Progenitor cell of endocrine pancreas (in vitro differentiated cells): ENCODE data around the gene FOXN3. TPM values are rescaled to one million over a fixed set of nuclear protein-coding genes. Genes with fewer than 3 reads are reported as not detected.

Source experiments
- DNase-seq: peaks from one replicate; pipeline ENCODE4 v3.0.0; 2021; ENCODE audit warnings: low spot score; ENCODE audit not compliant: unreplicated experiment
- H3K27ac Mint-ChIP-seq: 2 replicates; pipeline ENCODE4 v1.8.0; 2021; ENCODE audit warnings: mild to moderate bottlenecking, moderate library complexity, mixed read lengths
- H3K27me3 Mint-ChIP-seq: 2 replicates; pipeline ENCODE4 v1.8.0; 2021; ENCODE audit warnings: mixed read lengths
- H3K36me3 Mint-ChIP-seq: 2 replicates; pipeline ENCODE4 v1.8.0; 2022; ENCODE audit warnings: mixed read lengths; ENCODE audit not compliant: insufficient read depth
- H3K4me1 Mint-ChIP-seq: 2 replicates; pipeline ENCODE4 v1.8.0; 2021; ENCODE audit warnings: low read depth, mixed read lengths
- H3K4me3 Mint-ChIP-seq: 2 replicates; pipeline ENCODE4 v1.8.0; 2021; ENCODE audit warnings: low read depth, mild to moderate bottlenecking, moderate library complexity, mixed read lengths
- H3K9me3 Mint-ChIP-seq: 2 replicates; pipeline ENCODE4 v1.8.0; 2021; ENCODE audit warnings: low read depth, mixed read lengths
- total RNA-seq: library from RNA; stranded (reverse); gene quantifications from 2 replicates; pipeline ENCODE4 v1.2.1, GENCODE V29; 2021
- TF ChIP-seq, protein P1 (sequence below): fragments of 200-600 bp; sonication (generic); IDR thresholded peaks from one replicate; pipeline ENCODE4 v1.5.0; 2021; ENCODE audit warnings: antibody characterized with exemption, mild to moderate bottlenecking; ENCODE audit not compliant: unreplicated experiment

The FOXN3 gene
- total RNA-seq, 1 donor from 2014 or later, result 25.8 TPM

DNA sequence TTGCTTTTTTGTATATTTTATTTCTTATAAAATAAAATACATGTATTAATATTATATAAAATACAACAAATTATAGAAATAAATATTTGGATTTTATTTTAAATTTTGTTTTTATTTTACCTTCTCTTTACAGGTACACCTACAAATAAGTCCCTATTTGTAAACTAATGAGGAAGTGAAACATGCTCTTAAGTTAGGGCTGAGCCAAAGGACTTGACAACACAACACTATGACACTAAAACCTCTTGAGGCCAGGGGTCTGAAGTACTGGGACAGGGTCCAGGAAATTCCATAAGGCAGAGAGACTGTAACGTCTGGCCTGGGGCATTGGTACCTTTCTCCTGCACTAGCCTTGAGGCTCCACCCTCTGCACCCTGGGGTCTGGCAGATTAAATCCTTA lies 293.2 kb downstream of the FOXN3 start:
- H3K27me3 Mint-ChIP-seq, result peaks cover 9% of the 10 kb centered on the region
- no peaks in the 10 kb centered on the region for H3K36me3 Mint-ChIP-seq
- no peak for DNase-seq
- H3K9me3 Mint-ChIP-seq, result no peaks in the 10 kb centered on the region
- TF ChIP-seq, protein P1, sequence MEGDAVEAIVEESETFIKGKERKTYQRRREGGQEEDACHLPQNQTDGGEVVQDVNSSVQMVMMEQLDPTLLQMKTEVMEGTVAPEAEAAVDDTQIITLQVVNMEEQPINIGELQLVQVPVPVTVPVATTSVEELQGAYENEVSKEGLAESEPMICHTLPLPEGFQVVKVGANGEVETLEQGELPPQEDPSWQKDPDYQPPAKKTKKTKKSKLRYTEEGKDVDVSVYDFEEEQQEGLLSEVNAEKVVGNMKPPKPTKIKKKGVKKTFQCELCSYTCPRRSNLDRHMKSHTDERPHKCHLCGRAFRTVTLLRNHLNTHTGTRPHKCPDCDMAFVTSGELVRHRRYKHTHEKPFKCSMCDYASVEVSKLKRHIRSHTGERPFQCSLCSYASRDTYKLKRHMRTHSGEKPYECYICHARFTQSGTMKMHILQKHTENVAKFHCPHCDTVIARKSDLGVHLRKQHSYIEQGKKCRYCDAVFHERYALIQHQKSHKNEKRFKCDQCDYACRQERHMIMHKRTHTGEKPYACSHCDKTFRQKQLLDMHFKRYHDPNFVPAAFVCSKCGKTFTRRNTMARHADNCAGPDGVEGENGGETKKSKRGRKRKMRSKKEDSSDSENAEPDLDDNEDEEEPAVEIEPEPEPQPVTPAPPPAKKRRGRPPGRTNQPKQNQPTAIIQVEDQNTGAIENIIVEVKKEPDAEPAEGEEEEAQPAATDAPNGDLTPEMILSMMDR, result no peak
- H3K4me1 Mint-ChIP-seq, result no peaks in the 10 kb centered on the region
- H3K4me3 Mint-ChIP-seq, result no peak overlapping the region
- H3K27ac Mint-ChIP-seq, result no peak overlapping the region

DNA sequence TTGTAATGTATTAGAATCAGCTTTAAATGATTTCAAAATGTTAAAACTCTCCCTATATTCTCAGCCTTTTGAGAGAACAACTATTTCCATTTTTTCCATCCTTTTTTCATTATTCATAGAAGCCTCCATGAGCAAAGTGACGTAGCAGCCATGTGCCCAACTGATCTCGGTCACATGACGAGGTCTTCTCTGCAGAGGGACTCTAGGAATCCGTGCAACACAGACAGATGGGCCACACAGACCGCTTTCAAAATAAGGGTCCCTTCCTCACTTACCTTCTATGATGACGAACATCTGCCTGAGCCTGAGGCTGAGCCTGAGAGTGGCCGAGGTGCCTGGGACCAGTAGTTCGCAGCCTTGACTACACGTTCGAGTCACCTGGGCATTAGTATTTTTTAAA lies 293.8 kb downstream of the FOXN3 start:
- Mint-ChIP-seq H3K27ac (no peak overlapping the region), H3K27me3 (peaks cover 9% of the 10 kb centered on the region), H3K36me3 (no peaks in the 10 kb centered on the region), H3K4me1 (no peaks in the 10 kb centered on the region), H3K4me3 (no peak overlapping the region), H3K9me3 (no peaks in the 10 kb centered on the region)
- TF ChIP-seq, protein P1, result no peak
- no peak for DNase-seq

DNA sequence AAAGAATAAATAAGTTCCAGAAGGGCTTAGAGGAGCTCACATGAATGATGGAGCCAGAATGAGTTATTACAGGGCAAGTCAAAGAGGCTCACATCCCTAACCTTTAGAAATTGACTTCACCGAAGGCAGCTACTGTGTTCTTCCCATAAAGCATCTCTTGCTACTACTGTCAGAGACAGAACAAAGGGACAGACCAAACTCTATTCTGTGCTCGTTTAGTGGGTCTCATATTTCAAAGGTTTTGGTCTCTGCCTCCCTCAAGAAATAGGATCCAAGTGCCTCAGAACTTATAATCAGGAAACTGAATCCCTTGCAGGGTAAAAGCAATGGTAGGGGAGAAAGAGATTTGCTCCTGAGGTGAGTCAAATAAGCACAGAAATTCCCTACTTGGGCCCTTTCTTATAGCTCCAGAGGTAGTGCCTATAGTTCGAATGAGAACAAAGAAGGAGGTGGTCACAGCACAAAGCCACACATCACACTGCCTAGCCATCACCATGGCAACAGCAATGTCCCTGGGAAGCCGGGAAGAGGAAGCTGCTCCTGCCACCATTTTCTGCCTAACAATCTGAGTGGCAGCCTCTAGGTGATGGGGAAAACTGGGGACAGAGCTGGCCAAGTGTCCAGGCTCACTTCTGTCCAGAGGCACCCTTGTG lies 294.9 kb downstream of the FOXN3 start:
- Mint-ChIP-seq H3K36me3 (no peaks in the 10 kb centered on the region), H3K27ac (no peak overlapping the region), H3K4me1 (no peaks in the 10 kb centered on the region), H3K27me3 (peaks cover 11% of the 10 kb centered on the region), H3K9me3 (no peaks in the 10 kb centered on the region), H3K4me3 (no peak overlapping the region)
- no peak for DNase-seq
- TF ChIP-seq, protein P1, result no peak

DNA sequence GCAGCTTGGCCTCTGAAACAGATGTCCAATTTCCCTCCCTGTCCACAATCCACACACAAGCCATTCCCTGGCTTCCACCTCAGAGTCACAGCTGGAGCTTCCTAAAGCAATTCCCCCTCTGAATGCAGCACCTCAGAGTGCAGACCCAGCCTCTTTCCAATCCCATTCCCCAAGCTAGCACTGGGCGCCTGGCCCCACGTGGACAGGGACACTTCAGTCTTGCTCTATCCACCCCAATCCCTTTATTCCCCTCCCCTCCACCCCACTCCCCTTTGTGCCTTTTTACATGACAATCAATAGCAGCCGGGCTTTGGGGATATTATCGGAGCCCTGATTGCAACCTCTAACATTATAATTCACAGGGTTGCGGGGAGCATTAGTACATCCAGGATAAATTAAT lies 300.0 kb downstream of the FOXN3 start:
- no peak overlapping the region for H3K4me3 Mint-ChIP-seq
- DNase-seq, result no peak
- peaks cover 9% of the 10 kb centered on the region for H3K27me3 Mint-ChIP-seq
- TF ChIP-seq, protein P1, result no peak
- peaks cover 2% of the 10 kb centered on the region for H3K4me1 Mint-ChIP-seq
- H3K9me3 Mint-ChIP-seq, result peaks cover 3% of the 10 kb centered on the region
- H3K27ac Mint-ChIP-seq, result no peak overlapping the region
- H3K36me3 Mint-ChIP-seq, result no peaks in the 10 kb centered on the region

DNA sequence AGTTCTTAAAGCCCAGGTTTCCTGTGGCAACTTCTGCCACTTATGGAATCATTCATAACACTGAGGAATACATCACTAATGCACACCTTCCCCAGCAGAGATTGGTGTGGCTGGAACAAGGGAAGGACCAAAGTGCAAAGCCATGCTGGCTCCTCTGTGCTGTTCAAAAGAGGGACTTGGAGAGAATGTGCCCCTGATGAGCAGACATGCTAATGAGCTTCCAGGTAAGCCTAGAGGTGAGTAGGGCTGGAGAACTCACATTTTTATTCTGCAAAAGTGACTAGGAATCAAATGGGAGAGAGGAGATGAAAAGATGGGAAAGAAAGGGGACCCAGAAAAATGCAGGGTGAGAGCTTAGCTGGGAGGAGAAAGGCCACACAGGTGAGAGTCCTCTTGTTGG lies 302.9 kb downstream of the FOXN3 start:
- no peak overlapping the region for H3K4me3 Mint-ChIP-seq
- peaks cover 12% of the 10 kb centered on the region for H3K27me3 Mint-ChIP-seq
- H3K27ac Mint-ChIP-seq, result no peak overlapping the region
- no peak for DNase-seq
- peaks cover 2% of the 10 kb centered on the region for H3K4me1 Mint-ChIP-seq
- TF ChIP-seq, protein P1, result no peak
- peaks cover 9% of the 10 kb centered on the region for H3K9me3 Mint-ChIP-seq
- no peaks in the 10 kb centered on the region for H3K36me3 Mint-ChIP-seq
